ENCODE data around the gene THEM5. TPM values are rescaled to one million over a fixed set of nuclear protein-coding genes. Genes with fewer than 3 reads are reported as not detected.

THEM5 gene
- total and polyA plus RNA-seq, 8 donors = 0.67 to 1.2 (median 1.00) TPM; not detected in 2

- Histone ChIP-seq H3K36me3 (no peaks in the 10 kb centered on the region), H3K27me3 (no peaks in the 10 kb centered on the region), H3K4me1 (peaks cover 0 to 8% of the 10 kb centered on the region in 2 donors), H3K4me3 (no peak overlapping the region), H3K9me3 (no peaks in the 10 kb centered on the region), H3K27ac (no peak overlapping the region)
- TF ChIP-seq CTCF (IDR thresholded peaks at IDR 0.05) = no peak
- DNase-seq (no peak), ATAC-seq (no peak)
- intact Hi-C loops (cut with DNase I) = no loop called here
These were observed 37.7 kb downstream of the THEM5 start for GRCh38 chr1:151815716-151816327.

GRCh38 chr1:151814971-151815545 lies 38.5 kb downstream of the THEM5 start:
- no peaks in the 10 kb centered on the region for H3K9me3 ChIP-seq

GRCh38 chr1:151814426-151814825 lies 39.1 kb downstream of the THEM5 start:
- Histone ChIP-seq H3K4me1 (peaks cover 0 to 4% of the 10 kb centered on the region in 2 donors), H3K27me3 (no peaks in the 10 kb centered on the region), H3K4me3 (no peak overlapping the region), H3K27ac (no peak overlapping the region), H3K9me3 (no peaks in the 10 kb centered on the region), H3K36me3 (no peaks in the 10 kb centered on the region)
- no peak for TF ChIP-seq CTCF (IDR thresholded peaks at IDR 0.05)
- ATAC-seq = no peak
- DNase-seq = no peak
- intact Hi-C loops (cut with DNase I) = no loop called here

More at GRCh38 chr1:151814971-151815545, 38.5 kb downstream of the THEM5 start:
- H3K36me3 ChIP-seq = no peaks in the 10 kb centered on the region
- H3K27ac ChIP-seq = no peak overlapping the region
- H3K4me1 ChIP-seq = peaks cover 0 to 4% of the 10 kb centered on the region in 2 donors
- TF ChIP-seq CTCF (IDR thresholded peaks at IDR 0.05) = no peak
- intact Hi-C loops (cut with DNase I) = no loop called here
- DNase-seq = no peak
- ATAC-seq = no peak
- H3K4me3 ChIP-seq = no peak overlapping the region
- H3K27me3 ChIP-seq = no peaks in the 10 kb centered on the region

GRCh38 chr1:151813271-151813977 lies 40.1 kb downstream of the THEM5 start:
- intact Hi-C loops (cut with DNase I) = no loop called here
- Histone ChIP-seq H3K27ac (no peak overlapping the region), H3K4me3 (no peak overlapping the region), H3K36me3 (no peaks in the 10 kb centered on the region), H3K27me3 (no peaks in the 10 kb centered on the region), H3K4me1 (peaks cover 0 to 4% of the 10 kb centered on the region in 2 donors), H3K9me3 (no peaks in the 10 kb centered on the region)
- TF ChIP-seq CTCF (IDR thresholded peaks at IDR 0.05) = no peak
- ATAC-seq (no peak), DNase-seq (no peak)

- Histone ChIP-seq H3K4me3 (no peak overlapping the region), H3K9me3 (no peaks in the 10 kb centered on the region), H3K36me3 (no peaks in the 10 kb centered on the region), H3K27me3 (no peaks in the 10 kb centered on the region), H3K27ac (no peak overlapping the region), H3K4me1 (no peaks in the 10 kb centered on the region)
- DNase-seq (no peak), ATAC-seq (no peak)
- TF ChIP-seq CTCF (IDR thresholded peaks at IDR 0.05) = no peak
- intact Hi-C loops (cut with DNase I) = no loop called here
These were observed 42.3 kb downstream of the THEM5 start for GRCh38 chr1:151811181-151811580.
